Stimulated activated CD8-positive, alpha-beta memory T cell treated with anti-CD3 and anti-CD28 coated beads, Interleukin-15, amount 100 ng/mL, for 1 hour (primary cell): ENCODE measurements around the gene SLC2A11.

Experiments
- DNase-seq: peaks from one replicate; pipeline ENCODE4 v3.0.0-alpha.2; 2020; ENCODE audit warnings: low read depth

The SLC2A11 gene

GRCh38 chr22:23832226-23833016, 25.3 kb upstream of the SLC2A11 start:
- no peak for DNase-seq

GRCh38 chr22:23833017-23833751, 24.5 kb upstream of the SLC2A11 start:
- no peak for DNase-seq

- DNase-seq = no peak
These were observed 23.8 kb upstream of the SLC2A11 start for GRCh38 chr22:23833911-23834317.

- DNase-seq = no peak
These were observed 23.3 kb upstream of the SLC2A11 start for GRCh38 chr22:23834406-23834792.

- no peak for DNase-seq
These were observed 22.7 kb upstream of the SLC2A11 start for GRCh38 chr22:23834793-23835483.

- no peak for DNase-seq
These were observed 22.1 kb upstream of the SLC2A11 start for GRCh38 chr22:23835484-23836144.

- no peak for DNase-seq
These were observed 21.4 kb upstream of the SLC2A11 start for GRCh38 chr22:23836281-23836680.

- DNase-seq = no peak
These were observed 20.8 kb upstream of the SLC2A11 start for GRCh38 chr22:23836692-23837495.

GRCh38 chr22:23837496-23837859, 20.2 kb upstream of the SLC2A11 start:
- no peak for DNase-seq

GRCh38 chr22:23837911-23838680, 19.6 kb upstream of the SLC2A11 start:
- DNase-seq = no peak

- peak; percentile 84 for DNase-seq
These were observed 18.8 kb upstream of the SLC2A11 start, which contains the start of gene DERL3 for GRCh38 chr22:23838681-23839468. DERL3 (minus strand) TSS chr22:23839006; CDS start chr22:23838987, 19 bp downstream.

- no peak for DNase-seq
These were observed 17.6 kb upstream of the SLC2A11 start for GRCh38 chr22:23840026-23840425.

- DNase-seq = no peak
These were observed 16.4 kb upstream of the SLC2A11 start for GRCh38 chr22:23841292-23841691.

GRCh38 chr22:23841736-23842445, 15.8 kb upstream of the SLC2A11 start:
- no peak for DNase-seq

- DNase-seq = no peak
These were observed 15.1 kb upstream of the SLC2A11 start for GRCh38 chr22:23842599-23842998.

GRCh38 chr22:23844739-23845202, 12.9 kb upstream of the SLC2A11 start:
- no peak for DNase-seq

GRCh38 chr22:23845265-23846080, 12.2 kb upstream of the SLC2A11 start:
- no peak for DNase-seq

GRCh38 chr22:23846081-23846469, 11.6 kb upstream of the SLC2A11 start:
- DNase-seq = no peak
